HepG2 (cell line): ENCODE results near the gene ANKRD1. TPM values are rescaled to one million over a fixed set of nuclear protein-coding genes. Genes with fewer than 3 reads are reported as not detected.

Experiments
- ATAC-seq: fragments of 200-7000 bp; cut with Tn5 transposase; 3 replicates; pipeline ENCODE4 v1.9.1; 2020; ENCODE audit warnings: mild to moderate bottlenecking, moderate library complexity
- BruUV-seq: library from RNA; stranded (reverse); fragments of 400-500 nt; replicated peaks from 2 replicates; lab custom pipeline; 2021; lab: Mats Ljungman, UMichigan
- CTCF ChIA-PET: fragments of 300-600 bp; formaldehyde crosslinking; extraction: SDS; loops from one replicate; lab custom pipeline; 2021; ENCODE audit warnings: low total read pairs, inconsistent platforms, low intra/inter-chr PET ratio; lab: Yijun Ruan, JAX
- POLR2A ChIA-PET: fragments of 350-600 bp; sonication (Branson Sonifier 250); formaldehyde crosslinking; loops from one replicate; lab custom pipeline; 2020; ENCODE audit warnings: antibody characterized with exemption, inconsistent platforms; lab: Yijun Ruan, JAX
- DNase-seq: peaks from one replicate; pipeline ENCODE4 v3.0.0-alpha.2; 2015; ENCODE audit warnings: low spot score
- FAIRE-seq: peaks from 3 replicates; lab custom pipeline; 2011; peaks lifted over from hg19 to GRCh38; lab: Jason Lieb, UNC
- H2AFZ ChIP-seq: one replicate; pipeline ENCODE4 v1.6.1; 2011; ENCODE audit warnings: low read length, inconsistent platforms
- H3K27ac ChIP-seq: fragments of 300-600 bp; 3 replicates; pipeline ENCODE4 v1.8.0; 2011; ENCODE audit warnings: mixed run types, mild to moderate bottlenecking, mixed read lengths, low read length, inconsistent platforms; ENCODE audit not compliant: insufficient read depth; ENCODE audit errors: extremely low read length
- H3K27me3 ChIP-seq, 2 experiments: fragments of 200-600 bp in 1 of 2; 2 replicates in 1 of 2; 3 replicates in 1 of 2; pipeline versions ENCODE4 v1.6.0 to v1.8.0; 2011; ENCODE audit warnings: low read length in 2 of 2, mild to moderate bottlenecking in 2 of 2, moderate library complexity in 2 of 2, inconsistent platforms in 1 of 2; ENCODE audit not compliant: insufficient read depth in 2 of 2, control insufficient read depth in 1 of 2
- H3K36me3 ChIP-seq, 2 experiments: fragments of 200-600 bp in 1 of 2; replicated peaks in 1 of 2; 2 replicates in 1 of 2; 3 replicates in 1 of 2; pipeline versions ENCODE4 v1.5.1 to v1.8.0; 2011; ENCODE audit warnings: low read length in 2 of 2, inconsistent platforms in 1 of 2; ENCODE audit not compliant: insufficient read depth in 2 of 2, control insufficient read depth in 1 of 2
- H3K4me1 ChIP-seq: 2 replicates; pipeline ENCODE4 v1.5.1; 2012; ENCODE audit warnings: low read length, inconsistent platforms; ENCODE audit not compliant: insufficient read depth
- H3K4me2 ChIP-seq: 2 replicates; pipeline ENCODE4 v1.6.0; 2011; ENCODE audit warnings: low read depth, low read length, inconsistent platforms
- H3K4me3 ChIP-seq, 3 experiments: fragments of 200-600 bp in 1 of 3; sonication (generic), shearing (Covaris generic) in 1 of 3; replicated peaks in 1 of 3; 2 replicates each; pipeline ENCODE4 v1.5.1; 2011 to 2016; ENCODE audit warnings: low read length in 3 of 3, inconsistent platforms in 2 of 3, low read depth in 2 of 3, mild to moderate bottlenecking in 2 of 3, control low read depth in 1 of 3, mixed read lengths in 1 of 3; ENCODE audit not compliant: insufficient read depth in 1 of 3
- H3K79me2 ChIP-seq: one replicate; pipeline ENCODE4 v1.6.1; 2011; ENCODE audit warnings: low read length, inconsistent platforms; ENCODE audit not compliant: insufficient read depth
- H3K9ac ChIP-seq: 2 replicates; pipeline ENCODE4 v1.6.0; 2011; ENCODE audit warnings: mild to moderate bottlenecking, low read depth, low read length, inconsistent platforms; ENCODE audit not compliant: insufficient read depth
- H3K9me3 ChIP-seq: 2 replicates; pipeline ENCODE4 v1.5.1; 2012; ENCODE audit warnings: mild to moderate bottlenecking, low read length
- H4K20me1 ChIP-seq: 2 replicates; pipeline ENCODE4 v1.6.0; 2011; ENCODE audit warnings: inconsistent platforms, mild to moderate bottlenecking, low read length, moderate library complexity; ENCODE audit not compliant: insufficient read depth
- ARHGAP35 ChIP-seq: sonication (generic); formaldehyde crosslinking; IDR thresholded peaks from 2 replicates; pipeline ENCODE4 v1.9.0; 2022; ENCODE audit warnings: mild to moderate bottlenecking, inconsistent platforms, moderate library complexity, missing genetic modification reagents, borderline replicate concordance
- FOXA3 ChIP-seq: IDR thresholded peaks from 2 replicates; pipeline ENCODE4 v1.6.1; 2016; ENCODE audit warnings: missing genetic modification reagents, missing compliant biosample characterization
- HES4 ChIP-seq: sonication (generic); formaldehyde crosslinking; IDR thresholded peaks from 2 replicates; pipeline ENCODE4 v1.9.0; 2021; ENCODE audit warnings: mild to moderate bottlenecking, missing genetic modification reagents, borderline replicate concordance
- ISX ChIP-seq: sonication (generic); formaldehyde crosslinking; conservative IDR thresholded peaks from 2 replicates; pipeline ENCODE4 v1.5.0; 2020; ENCODE audit warnings: missing genetic modification reagents
- KAT7 ChIP-seq: IDR thresholded peaks from 2 replicates; pipeline ENCODE4 v1.6.1; 2018; ENCODE audit warnings: borderline replicate concordance, missing compliant biosample characterization
- REXO4 ChIP-seq: sonication (generic); formaldehyde crosslinking; IDR thresholded peaks from 2 replicates; pipeline ENCODE4 v1.8.0; 2022; ENCODE audit warnings: missing genetic modification reagents, mild to moderate bottlenecking, borderline replicate concordance
- SMAD1 ChIP-seq: sonication (generic); formaldehyde crosslinking; IDR thresholded peaks from 2 replicates; pipeline ENCODE4 v1.4.0; 2020; ENCODE audit warnings: missing genetic modification reagents, low read depth, mild to moderate bottlenecking, borderline replicate concordance
- ZKSCAN1 ChIP-seq: fragments of 150-350 bp; IDR thresholded peaks from 2 replicates; pipeline ENCODE4 v1.6.1; 2014; ENCODE audit warnings: low read length
- ZNF335 ChIP-seq: sonication (generic); formaldehyde crosslinking; IDR thresholded peaks from 2 replicates; pipeline ENCODE4 v1.4.0; 2020; ENCODE audit warnings: missing genetic modification reagents
- ZNF510 ChIP-seq: sonication (generic); formaldehyde crosslinking; IDR thresholded peaks from 2 replicates; pipeline ENCODE4 v1.4.0; 2020; ENCODE audit warnings: low read depth, mild to moderate bottlenecking, missing genetic modification reagents
- ZNF660 ChIP-seq: sonication (generic); formaldehyde crosslinking; IDR thresholded peaks from 2 replicates; pipeline ENCODE4 v1.5.1; 2020; ENCODE audit warnings: mild to moderate bottlenecking, low read depth, missing genetic modification reagents, borderline replicate concordance
- ZNF839 ChIP-seq: sonication (generic); formaldehyde crosslinking; IDR thresholded peaks from 2 replicates; pipeline ENCODE4 v1.4.0; 2020; ENCODE audit warnings: missing genetic modification reagents, mild to moderate bottlenecking, borderline replicate concordance
- WGBS: methylation state at CpG from one replicate; pipeline ENCODE4 v1.1.6; 2017; ENCODE audit warnings: low lambda C conversion rate; 5-methylcytosine and 5-hydroxymethylcytosine counted together
- in situ Hi-C: cut with HindIII; loops from 2 replicates; pipeline ENCODE4 v1.10.0; 2017; ENCODE audit warnings: low pct_unique_long_range_greater_than_20kb; ENCODE audit not compliant: extremely low pct_ligation_motif_present
- intact Hi-C: fragments of 100-400 bp; cut with micrococcal nuclease; formaldehyde crosslinking; loops from one replicate; pipeline ENCODE4 v1.10.0; 2022; ENCODE audit not compliant: unreplicated experiment
- polyA plus RNA-seq, 8 experiments: library from polyadenylated mRNA; depleted of rRNA in 3 of 8; stranded (reverse) in 7 of 8; unstranded in 1 of 8; fragments of >200 nt; fragmentation: Illumina TruSeq in 4 of 8; extraction: Trizol in 4 of 8; gene quantifications; 2 replicates each; pipeline versions ENCODE4 v1.2.1 to v1.2.3, GENCODE V29; 2011 to 2016; ENCODE audit warnings: low read depth in 4 of 8, missing spikeins in 1 of 8, mixed read lengths in 1 of 8; ENCODE audit not compliant: insufficient read depth in 1 of 8
- total RNA-seq, 5 experiments: library from RNA; depleted of rRNA; stranded (reverse); fragments of >200 nt; fragmentation: Illumina TruSeq; extraction: Trizol; gene quantifications; 2 replicates each; pipeline ENCODE4 v1.2.3, GENCODE V29; 2016; ENCODE audit warnings: low read depth in 1 of 5
- TF ChIP-seq, protein P1 (sequence below): sonication (generic); formaldehyde crosslinking; IDR thresholded peaks from 2 replicates; pipeline ENCODE4 v1.4.0; 2020; ENCODE audit warnings: missing genetic modification reagents
- TF ChIP-seq, protein P2 (sequence below): sonication (generic); formaldehyde crosslinking; IDR thresholded peaks from 2 replicates; pipeline ENCODE4 v1.5.0; 2020; ENCODE audit warnings: missing genetic modification reagents
- TF ChIP-seq, protein P3 (sequence below): sonication (generic); formaldehyde crosslinking; IDR thresholded peaks from 2 replicates; pipeline ENCODE4 v1.4.0; 2020; ENCODE audit warnings: mild to moderate bottlenecking, missing genetic modification reagents, borderline replicate concordance
- TF ChIP-seq, protein P4 (sequence below): IDR thresholded peaks from 2 replicates; pipeline ENCODE4 v1.6.1; 2016

The ANKRD1 gene
- total and polyA plus RNA-seq, 2 of the 13 experiments (the other 11 are each of a cell fraction or from before 2014, with no cell fraction given) = 19.4 to 41.8 TPM

DNA sequence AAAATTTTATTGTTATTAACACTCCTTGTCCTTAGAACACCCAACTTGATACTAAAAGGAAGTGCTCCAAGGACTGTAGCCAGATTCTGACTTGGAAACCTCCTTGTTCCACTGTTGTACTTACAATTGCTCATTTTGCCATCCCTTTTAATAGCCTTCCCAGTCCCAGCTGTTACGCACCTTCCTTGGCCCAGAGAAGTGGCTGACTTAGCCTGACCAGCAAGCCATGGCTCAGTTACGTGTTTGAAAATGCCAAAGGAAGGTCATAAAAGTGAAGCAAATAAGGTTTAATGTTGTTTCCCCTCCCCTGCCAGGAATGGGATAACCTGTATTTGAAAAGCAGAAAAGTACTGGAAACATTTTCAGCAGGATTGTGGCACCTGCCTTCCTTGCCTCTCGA, 3.7 kb upstream of the ANKRD1 start:
- H3K4me2 ChIP-seq = no peak overlapping the region
- no peaks in the 10 kb centered on the region for H3K9me3 ChIP-seq
- H3K27me3 ChIP-seq = no peaks in the 10 kb centered on the region
- no peak overlapping the region for H3K27ac ChIP-seq
- H3K4me1 ChIP-seq = peaks cover 44% of the 10 kb centered on the region
- BruUV-seq = no TSS peak
- H3K4me3 ChIP-seq = no peak overlapping the region
- no peaks in the 10 kb centered on the region for H3K36me3 ChIP-seq
- ChIA-PET CTCF (no interaction called here), POLR2A (no interaction called here)
- DNase-seq (no peak), FAIRE-seq (no peak), ATAC-seq (no peak)
- no peaks in the 10 kb centered on the region for H3K79me2 ChIP-seq
- in situ Hi-C loops = no loop called here
- H4K20me1 ChIP-seq = no peaks in the 10 kb centered on the region
- H3K9ac ChIP-seq = no peak overlapping the region
- 100% methylated on average over 3 of the region's 3 CpGs for WGBS
- H2AFZ ChIP-seq = no peak overlapping the region
- intact Hi-C loops = loop anchor here (5.0 kb wide), 1 partner anchor 298 kb away; the partner anchor contains the start of gene PCGF5
- TF ChIP-seq, protein P1, sequence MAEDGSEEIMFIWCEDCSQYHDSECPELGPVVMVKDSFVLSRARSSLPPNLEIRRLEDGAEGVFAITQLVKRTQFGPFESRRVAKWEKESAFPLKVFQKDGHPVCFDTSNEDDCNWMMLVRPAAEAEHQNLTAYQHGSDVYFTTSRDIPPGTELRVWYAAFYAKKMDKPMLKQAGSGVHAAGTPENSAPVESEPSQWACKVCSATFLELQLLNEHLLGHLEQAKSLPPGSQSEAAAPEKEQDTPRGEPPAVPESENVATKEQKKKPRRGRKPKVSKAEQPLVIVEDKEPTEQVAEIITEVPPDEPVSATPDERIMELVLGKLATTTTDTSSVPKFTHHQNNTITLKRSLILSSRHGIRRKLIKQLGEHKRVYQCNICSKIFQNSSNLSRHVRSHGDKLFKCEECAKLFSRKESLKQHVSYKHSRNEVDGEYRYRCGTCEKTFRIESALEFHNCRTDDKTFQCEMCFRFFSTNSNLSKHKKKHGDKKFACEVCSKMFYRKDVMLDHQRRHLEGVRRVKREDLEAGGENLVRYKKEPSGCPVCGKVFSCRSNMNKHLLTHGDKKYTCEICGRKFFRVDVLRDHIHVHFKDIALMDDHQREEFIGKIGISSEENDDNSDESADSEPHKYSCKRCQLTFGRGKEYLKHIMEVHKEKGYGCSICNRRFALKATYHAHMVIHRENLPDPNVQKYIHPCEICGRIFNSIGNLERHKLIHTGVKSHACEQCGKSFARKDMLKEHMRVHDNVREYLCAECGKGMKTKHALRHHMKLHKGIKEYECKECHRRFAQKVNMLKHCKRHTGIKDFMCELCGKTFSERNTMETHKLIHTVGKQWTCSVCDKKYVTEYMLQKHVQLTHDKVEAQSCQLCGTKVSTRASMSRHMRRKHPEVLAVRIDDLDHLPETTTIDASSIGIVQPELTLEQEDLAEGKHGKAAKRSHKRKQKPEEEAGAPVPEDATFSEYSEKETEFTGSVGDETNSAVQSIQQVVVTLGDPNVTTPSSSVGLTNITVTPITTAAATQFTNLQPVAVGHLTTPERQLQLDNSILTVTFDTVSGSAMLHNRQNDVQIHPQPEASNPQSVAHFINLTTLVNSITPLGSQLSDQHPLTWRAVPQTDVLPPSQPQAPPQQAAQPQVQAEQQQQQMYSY = no peak
- no peak for TF ChIP-seq ZNF510 (CRISPR knock-in tag)
- TF ChIP-seq KAT7 (CRISPR knock-in tag) = no peak
- TF ChIP-seq ZKSCAN1 = no peak
- TF ChIP-seq, protein P2, sequence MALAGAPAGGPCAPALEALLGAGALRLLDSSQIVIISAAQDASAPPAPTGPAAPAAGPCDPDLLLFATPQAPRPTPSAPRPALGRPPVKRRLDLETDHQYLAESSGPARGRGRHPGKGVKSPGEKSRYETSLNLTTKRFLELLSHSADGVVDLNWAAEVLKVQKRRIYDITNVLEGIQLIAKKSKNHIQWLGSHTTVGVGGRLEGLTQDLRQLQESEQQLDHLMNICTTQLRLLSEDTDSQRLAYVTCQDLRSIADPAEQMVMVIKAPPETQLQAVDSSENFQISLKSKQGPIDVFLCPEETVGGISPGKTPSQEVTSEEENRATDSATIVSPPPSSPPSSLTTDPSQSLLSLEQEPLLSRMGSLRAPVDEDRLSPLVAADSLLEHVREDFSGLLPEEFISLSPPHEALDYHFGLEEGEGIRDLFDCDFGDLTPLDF (CRISPR knock-in tag) = no peak
- no peak for TF ChIP-seq ZNF660 (CRISPR knock-in tag)
- no peak for TF ChIP-seq ISX (CRISPR knock-in tag)
- TF ChIP-seq, protein P3, sequence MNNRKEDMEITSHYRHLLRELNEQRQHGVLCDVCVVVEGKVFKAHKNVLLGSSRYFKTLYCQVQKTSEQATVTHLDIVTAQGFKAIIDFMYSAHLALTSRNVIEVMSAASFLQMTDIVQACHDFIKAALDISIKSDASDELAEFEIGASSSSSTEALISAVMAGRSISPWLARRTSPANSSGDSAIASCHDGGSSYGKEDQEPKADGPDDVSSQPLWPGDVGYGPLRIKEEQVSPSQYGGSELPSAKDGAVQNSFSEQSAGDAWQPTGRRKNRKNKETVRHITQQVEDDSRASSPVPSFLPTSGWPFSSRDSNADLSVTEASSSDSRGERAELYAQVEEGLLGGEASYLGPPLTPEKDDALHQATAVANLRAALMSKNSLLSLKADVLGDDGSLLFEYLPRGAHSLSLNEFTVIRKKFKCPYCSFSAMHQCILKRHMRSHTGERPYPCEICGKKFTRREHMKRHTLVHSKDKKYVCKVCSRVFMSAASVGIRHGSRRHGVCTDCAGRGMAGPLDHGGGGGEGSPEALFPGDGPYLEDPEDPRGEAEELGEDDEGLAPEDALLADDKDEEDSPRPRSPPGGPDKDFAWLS = no peak
- no peak for TF ChIP-seq REXO4 (CRISPR knock-in tag)
- no peak for TF ChIP-seq SMAD1
- no peak for TF ChIP-seq ARHGAP35
- no peak for TF ChIP-seq ZNF335 (CRISPR knock-in tag)
- no peak for TF ChIP-seq ZNF839 (CRISPR knock-in tag)
- TF ChIP-seq FOXA3 (CRISPR knock-in tag) = no peak
- TF ChIP-seq HES4 (CRISPR knock-in tag) = no peak
- TF ChIP-seq, protein P4, sequence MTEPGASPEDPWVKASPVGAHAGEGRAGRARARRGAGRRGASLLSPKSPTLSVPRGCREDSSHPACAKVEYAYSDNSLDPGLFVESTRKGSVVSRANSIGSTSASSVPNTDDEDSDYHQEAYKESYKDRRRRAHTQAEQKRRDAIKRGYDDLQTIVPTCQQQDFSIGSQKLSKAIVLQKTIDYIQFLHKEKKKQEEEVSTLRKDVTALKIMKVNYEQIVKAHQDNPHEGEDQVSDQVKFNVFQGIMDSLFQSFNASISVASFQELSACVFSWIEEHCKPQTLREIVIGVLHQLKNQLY (CRISPR knock-in tag) = no peak
